Stimulated activated CD8-positive, alpha-beta memory T cell treated with anti-CD3 and anti-CD28 coated beads, Interleukin-15, amount 100 ng/mL, for 1 hour (primary cell): ENCODE results near the gene GSN.

Source experiments
- DNase-seq: peaks from one replicate; pipeline ENCODE4 v3.0.0-alpha.2; 2020; ENCODE audit warnings: low read depth

GSN gene

DNA sequence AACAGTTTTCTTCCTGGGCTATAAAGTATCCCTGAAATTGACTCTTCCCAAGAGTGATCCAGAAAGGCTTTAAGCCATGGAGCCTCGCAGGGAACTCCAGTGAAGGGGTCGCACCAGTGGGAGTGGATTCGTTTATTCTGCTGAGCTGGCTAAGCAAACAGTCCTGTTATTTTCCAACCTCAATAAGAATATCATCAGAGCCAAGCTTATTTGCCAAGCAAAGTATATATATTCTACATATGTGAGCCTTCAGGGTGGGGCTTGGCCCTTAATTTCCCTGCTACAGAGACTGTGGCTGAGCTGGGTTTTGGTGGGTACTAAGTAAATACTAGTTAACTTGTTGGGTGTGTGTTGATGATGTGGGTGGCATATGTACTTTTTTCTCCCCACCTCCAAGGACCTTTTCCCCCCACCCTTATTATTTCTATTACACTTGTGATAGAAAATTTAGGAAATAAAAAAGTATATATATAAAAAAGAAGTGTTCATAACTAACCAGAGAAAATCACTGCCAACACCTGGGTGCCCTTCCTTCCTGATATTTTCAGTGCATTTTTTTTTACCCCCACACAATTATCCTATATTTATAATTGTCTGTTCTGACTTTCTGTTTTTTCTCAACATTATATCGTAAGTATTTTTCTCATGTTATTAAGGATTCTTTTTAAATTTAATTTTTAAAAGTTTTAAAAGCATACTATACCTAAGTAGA is 5.3 kb downstream of the GSN start:
- DNase-seq, result no peak

DNA sequence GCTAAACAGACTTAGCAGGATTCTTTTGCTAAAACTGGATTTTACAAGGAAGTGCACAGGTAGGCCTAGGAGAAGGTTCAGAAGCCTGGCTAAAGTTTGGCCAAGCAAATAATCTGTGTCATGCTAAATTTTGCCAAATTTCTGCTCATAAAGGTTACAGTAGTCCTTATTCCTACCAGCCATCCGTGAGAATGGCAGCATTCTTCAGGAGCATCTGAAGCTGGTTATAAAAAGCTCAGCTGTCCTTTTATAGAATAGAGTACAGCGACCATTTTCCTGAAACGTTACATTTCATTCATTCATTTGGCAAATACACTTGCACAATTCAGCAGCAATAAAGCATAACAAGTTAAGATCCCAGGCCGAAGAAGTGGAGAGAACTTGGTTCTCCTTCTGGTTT is 6.9 kb downstream of the GSN start:
- no peak for DNase-seq

DNA sequence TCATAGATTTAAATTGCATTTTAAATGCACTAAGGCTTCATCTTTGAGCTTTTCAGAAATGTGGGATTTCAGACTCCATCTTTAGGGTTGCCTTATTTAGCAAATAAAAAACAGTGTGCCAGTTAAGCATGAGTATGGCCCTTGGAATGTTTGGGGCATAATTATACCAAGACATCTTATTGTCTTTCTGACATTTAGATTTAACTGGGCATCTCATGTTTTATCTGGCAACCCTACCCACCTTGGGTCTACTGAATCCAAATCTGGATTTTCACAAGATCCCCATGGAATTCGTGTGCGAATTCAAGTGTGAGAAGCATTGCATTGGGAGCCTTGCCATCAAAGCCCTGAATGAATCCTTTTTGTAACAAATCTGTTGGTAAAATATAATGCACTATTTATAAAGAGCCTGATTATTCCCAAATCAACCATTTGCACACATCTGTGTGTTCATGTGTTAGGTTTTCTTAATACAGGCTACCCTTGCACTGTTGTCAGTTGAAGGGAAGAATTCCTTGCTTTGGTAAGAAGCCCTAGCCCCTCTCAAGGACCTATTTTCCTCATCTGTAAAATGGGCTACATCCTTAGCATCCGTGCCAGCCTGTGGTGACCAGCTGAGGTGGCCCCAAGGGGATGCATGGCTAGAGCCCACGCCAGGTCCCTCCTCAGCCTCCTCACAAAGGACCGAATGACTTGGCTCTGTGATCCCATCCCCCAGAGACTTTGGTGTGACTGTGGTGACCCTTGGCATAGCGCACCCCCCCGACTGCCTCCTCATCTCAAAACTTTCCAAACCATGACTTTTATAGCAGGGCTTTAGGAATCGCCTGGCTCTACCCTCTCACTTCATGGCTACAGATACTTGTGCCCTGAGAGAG is 8.1 kb downstream of the GSN start:
- no peak for DNase-seq

DNA sequence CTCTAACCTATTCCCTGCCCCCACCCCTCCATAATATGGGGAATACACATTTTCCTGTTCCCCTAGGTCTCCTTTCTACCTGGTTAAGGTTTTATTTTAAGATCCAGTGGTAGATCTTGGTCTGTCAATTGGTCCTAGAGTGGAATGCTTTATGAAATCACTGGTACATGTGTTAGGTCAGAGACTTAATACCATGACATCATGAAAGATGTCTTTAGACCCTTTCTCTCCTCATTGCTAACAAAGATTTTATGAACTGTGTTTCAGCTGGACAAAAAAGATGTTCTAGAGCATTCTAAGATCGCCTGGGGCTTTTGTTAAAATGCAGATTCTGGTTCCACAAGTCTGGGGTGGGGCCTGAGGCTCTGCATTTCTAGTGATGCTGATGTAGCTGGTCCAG is 9.1 kb downstream of the GSN start:
- no peak for DNase-seq

DNA sequence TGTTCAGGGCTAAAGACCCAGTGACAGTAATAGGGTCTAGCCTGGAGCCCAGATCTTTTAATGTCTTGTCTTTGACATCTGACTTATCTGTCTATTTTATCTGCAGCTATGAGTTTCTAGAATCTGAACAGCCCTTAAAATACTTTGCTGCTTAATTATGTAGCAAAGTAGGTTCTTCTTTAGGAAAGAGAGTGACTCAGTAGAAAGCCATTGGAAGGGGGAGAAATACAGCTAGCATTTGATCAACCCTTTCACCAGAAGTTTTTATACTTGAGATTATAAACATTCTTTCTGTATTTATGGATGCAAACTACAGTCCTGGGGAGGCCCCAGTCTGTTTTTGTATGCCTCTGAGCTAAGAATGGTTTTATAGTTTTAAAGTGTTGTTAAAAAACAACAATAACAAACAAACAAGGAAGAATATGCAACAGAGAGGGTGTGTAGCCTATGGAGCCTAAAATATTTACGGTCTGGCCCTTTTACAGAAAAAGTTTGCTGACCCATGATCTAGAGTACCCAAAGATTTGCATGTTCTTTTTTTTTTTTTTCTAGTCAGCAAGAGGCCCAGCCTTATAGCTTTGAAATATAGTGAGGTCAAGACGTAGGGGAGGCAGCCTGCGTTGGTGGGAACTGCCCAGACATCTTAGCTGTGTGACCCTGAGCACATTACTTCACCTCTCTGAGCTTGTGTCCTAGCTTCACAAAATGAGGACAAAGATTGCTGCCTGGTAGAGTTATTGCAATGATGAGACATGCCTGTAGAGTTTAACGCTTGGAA is 9.7 kb downstream of the GSN start:
- DNase-seq, result no peak

DNA sequence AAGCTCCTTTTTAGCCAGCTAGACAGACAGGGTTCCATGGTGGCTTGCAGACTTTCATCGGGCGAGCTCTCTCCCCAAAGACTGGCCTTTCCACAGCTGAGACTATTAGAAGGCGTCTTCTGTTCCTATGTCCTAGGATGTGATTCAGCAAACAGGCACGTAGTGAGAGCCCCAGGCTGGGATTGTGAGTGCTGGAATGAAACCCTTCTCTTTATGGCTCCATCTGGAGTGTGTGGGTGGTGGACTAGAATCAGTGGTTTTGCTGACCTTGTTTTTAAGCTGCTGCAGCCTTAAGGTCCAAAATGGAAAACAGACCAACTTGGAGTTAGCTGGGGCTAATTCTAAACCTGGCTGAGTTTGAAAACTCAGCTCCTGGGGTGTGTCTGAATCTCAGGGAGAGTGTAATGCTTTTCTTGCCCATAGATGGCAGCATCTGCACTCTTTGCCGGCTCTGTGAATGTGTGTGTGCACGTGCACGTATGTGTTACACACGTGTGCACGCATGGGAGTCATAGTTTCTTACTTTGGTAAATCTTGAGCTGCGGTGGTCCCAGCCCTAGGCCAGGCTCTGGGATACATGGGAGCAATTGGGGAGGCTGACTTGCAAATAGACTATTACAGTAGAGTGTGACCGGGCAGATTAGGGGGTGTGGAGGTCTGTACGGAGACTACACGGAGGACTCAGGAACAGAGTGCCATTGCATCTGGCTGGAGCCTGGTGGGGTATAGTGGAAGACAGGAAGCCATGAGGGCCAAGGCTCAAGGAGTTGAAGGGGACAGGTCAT is 10.7 kb downstream of the GSN start:
- no peak for DNase-seq

DNA sequence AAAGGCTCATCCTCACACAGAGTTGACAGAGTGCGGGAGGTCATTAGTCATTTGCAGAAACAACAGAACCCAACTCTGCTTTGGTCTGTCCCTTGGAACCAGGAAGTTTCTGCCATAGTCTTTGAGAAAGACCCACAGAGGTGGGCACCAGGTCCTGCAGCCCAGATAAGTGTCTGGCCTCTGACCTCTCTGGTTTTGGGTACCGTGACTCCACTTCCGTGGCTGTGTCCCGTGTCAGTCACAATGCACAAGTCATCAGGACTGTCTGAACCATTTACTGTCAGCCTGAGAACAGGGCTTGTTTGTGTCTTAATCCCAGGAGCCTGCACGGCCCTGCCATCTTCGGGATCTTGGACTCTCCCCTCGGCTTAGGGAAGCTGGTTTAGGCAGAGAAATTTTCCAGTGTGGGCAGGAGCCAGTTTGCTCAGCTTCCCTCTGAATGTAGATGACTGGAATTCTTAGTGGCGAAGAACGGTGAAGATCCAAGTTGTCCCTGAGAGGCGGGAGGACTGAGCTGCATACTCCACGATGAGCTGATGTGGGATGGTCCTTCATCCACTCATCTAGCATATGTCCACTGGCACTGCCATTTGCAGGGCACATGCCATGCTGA is 11.9 kb downstream of the GSN start:
- DNase-seq, result no peak

DNA sequence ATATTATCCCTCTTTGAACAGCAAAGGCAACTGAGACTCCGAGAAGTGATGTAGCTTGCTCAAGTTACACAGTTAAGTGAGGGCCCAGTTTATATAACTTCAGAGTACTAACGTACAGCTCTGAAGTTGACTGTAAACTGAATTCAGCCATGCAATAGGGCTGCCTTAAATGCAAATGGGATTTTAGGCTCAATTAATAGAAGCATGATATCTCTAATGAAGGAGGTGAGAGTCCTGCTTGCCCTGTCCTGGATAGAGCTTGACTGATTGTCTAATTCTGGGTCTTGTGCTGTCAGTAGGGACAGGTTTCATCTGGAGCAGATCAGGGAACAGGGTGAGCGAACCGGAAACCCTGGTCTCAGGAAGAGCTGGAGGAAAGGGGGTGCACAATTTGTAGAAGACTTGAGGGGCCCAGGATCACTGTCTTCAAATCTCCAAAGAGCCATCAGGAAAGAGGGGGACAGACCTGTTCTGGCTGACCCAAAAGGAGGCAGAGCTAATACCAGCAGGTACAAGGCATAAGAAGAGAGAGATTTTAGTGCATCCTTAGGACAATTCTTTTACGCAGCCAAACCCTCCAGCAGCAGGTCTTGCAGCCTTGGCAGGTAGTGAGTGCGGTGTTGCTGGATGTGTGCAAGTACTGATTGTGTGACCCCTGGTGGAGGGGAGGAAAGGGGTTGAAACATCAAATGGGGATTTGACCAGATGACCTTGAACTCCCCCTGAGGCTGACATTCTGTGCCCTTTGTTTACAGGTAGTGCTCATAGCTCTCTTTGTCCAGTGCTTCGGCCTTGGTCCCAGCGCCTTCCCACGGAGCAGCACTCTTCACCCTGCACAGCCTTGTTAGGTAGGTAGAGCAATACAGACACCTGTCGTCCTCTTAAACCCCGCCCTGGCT is 13.0 kb downstream of the GSN start:
- DNase-seq, result no peak

DNA sequence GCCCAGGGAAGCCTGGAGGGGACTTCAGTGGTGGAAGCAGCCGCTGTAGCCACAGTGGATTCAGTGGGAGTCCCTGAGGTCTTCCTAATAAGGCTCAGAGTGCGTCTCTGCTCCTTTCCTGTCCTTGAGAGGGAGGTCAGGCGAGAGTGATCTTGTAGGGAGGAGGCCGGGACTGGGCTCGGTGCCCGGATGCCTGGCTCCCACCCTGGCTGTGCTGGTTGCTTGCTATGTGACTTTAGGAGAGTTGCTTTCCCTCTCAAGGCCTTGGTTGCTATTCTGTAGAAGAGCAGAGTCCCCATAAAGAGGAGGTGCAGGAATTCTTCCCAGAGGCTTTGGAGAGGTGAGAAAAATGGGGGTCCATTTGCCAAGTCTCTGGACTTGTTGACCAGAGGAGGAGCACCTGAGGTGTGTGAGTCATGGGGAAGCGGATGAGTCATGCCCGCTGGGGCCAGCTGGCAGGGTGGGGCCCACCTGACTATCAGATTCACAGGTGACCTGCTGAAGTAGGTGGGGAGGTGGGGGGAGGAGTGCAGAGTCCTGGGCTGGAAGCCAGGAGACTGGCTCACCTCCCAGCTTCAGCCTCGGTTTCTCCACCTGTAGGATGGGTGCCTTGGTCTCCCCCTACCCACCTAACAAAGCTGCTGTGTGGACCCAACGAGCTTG is 13.8 kb downstream of the GSN start:
- no peak for DNase-seq

DNA sequence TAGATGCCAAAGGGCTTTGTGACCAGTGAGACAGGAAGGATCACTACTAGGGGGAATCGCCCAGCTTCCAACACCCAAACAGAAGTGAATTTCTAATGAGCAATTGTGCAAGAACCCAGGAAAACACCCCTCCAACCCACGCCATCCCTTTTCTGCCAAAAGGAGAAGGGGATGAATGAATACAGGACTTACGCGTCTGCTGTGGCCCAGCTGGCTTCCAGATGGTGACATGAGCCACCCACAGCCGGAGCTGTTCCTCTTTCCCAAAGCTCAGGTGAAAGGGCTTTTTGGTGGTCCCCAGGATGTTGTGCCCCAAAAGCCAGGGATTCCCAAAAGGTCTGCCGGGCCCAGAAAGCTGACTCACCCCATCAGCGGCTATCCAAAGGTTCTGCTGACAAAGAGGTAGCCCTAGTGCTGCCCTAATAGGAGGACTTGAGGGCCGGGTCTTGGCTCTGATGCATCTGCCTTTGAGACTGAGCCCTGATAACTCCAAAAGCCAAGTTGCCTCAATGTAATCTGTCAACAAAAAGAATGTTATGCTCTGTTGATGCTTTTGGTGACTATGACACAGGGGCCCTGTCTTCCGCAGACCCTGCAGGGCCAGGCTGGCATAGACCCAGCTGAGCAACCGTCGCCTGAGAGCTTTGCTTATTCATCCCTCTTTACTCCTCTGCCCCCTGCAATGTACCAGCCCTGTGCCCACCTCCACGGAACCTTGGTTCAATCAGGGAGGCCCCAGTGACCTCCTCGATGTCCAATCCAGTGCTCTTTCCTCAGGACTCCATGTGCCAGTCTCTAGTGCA is 14.5 kb downstream of the GSN start:
- no peak for DNase-seq

DNA sequence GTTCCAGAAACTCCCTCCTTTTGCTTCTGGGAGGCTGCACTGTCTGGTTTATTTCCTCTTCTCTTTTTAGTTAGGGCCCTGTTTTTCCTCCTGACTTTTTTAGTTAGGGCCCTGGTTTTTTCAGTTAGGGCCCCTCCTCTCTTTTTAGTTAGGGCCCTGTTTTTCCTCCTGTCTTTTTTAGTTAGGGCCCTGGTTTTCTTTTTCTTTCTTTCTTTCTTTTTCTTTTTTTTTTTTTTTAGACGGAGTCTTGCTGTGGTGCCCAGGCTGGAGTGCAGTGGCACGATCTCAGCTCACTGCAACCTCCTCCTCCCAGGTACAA is 15.1 kb downstream of the GSN start:
- no peak for DNase-seq

DNA sequence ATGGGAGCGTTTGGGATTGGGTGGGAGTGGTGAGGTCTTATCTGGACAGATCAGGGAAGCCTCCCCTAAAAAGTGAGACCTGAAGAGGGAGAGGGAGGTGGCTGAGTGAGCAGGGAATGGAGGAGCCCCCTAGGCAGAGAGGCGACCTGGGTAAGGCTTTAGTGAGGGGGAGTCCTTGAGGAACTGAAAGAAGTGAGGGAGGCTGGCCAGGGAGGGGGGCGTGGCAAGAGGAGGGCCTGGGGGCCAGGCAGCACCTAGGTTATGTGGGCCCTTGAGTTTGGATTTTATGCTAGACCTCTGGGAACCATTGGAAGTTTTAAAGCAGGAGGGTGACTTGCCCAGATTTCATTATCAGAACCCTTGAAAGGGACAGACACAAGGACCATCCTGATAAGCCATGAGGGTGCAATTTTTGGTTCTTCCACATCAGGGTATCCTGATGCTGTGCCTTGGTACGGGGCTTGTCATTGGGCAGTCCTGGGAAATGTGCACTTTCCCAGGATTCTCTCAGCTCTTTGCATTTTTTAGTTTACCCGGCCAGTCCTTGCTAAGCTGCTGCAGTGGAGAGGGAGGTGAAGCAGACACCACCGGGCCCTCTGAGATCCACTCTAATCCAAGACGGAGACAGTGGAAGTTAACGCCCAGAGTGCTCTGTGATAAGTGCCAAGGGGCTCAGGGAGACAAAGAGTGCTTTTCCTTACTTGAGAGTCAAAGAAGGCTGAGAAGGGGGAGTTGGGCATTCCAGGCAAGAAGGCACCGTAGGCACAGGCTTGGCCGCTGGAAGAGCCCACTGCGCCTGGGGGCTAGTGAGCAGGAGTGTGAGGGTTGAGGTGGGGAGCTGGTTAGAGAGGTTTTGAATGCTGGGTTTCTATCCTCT is 16.1 kb downstream of the GSN start:
- DNase-seq, result no peak

DNA sequence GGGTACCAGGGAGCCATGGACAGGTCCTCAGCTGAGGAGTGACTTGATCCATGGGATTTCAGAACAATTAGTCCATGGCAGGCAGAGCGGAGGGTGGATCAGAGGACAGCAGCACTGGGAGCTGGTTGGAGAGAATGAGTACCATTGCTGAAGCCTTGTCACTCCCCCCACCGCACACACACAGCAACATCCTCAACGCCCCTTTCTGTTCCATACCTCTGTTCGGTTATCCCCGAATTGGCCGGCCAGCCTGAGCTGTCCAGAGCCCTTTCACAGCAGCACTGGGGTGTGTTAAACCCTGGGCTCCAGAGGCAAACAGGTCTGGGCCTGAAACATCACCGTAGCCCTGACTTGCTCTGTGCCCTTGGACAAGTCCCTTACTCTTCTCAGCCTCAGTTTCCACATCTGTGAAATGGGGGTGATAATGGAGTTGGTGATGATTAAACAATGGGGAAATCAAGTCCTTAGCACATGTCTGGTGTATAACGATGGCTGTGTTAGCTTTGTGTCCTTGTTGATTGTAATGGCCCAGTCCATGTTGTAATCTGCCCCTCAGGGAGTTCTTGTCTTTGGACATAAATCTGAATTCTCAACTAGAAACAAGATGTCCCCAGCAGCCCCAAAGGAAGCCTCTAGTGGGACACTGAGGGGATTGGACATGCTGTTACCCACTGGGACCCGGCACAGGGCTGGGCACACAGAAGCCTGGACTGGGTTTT is 16.9 kb downstream of the GSN start:
- DNase-seq, result no peak

DNA sequence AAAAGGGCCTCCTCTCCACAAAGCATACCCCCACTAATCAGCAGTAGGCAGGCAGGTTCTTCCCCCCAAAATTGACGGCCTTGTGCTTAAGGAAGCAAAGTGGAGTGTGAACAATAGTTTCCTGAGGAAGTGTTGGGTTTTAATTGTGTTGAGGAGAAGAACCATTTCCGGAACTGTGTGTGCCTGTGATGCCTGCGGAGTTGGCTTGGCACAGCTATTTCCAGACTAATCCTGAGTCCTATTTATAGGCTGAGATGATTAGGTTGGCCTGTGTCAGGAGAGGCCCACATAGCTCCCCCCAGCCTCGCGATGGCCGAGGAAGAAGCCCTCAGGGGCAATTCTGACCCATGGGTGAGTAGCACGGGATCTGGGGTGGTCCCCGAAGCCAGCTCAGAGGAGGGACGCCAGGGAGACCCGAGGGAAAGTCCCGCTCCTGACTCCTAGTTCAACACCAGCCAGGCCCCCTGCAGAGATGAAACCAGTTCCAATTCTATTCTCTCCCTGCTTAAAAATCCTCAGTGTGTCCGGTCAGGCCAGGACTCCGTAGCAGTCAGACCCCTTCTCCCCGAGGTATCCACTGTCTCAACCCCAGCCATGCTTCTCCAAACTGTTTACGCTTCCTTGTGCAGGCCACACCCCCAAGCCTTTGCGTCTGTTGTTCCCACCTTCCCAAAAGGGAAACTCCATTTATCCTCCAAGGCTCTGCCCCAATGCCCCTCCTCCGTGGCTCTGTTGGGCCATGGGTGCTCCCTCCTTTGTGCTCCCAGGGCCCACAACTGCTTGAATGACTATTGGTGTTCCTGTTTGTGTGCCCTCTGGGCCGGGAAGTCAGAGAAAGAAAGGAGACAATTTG is 18.1 kb downstream of the GSN start:
- no peak for DNase-seq

DNA sequence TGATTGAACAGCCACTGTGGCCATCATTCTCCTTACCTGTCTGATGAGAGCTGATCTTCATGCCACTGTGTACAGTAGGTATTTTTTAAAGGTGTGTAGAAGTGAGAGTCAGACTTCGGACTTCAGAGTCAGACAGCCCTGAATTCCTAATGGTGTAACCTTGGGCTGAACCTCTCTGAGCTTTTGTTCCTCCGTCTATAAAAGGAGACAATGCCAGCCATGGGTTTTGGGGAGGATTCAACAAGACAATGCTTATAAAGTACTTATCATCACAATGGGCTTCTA is 18.7 kb downstream of the GSN start:
- DNase-seq, result no peak

DNA sequence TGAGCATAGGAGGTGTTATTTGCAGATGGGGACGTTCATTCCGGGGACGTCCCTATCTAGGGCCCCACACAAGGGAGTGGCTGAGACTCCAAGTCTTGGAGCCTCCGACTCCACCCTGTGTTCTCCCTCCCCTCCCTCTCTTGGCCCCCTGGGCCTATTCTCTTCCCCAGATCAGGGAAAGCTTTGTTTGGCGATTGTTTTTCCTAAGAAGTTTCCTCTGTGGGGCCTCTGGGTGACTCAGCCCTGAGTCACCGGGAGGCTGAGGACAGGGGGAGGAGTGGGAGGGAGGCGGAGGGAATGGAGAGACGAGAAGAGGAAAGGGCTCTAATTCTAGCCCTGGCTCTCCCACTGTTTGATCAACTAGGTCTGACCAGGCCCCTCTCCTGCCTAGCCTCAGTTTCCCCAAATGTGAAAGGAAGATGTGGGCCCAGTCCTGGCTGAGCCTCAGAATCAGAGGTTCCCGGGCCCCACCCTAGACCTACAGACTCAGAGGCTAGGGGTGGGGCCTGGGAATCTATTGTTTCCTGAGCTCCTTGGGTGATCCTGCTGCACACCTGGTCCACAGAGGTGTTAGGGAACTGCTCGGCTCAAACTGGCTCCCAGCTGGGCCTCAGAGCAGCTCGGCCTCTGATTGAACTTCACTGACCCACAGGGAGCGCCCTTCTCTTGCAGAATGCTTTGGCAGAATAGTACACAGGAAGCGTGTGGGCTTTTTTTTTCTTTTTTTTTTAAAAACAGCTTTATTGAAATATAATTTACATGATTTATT is 19.2 kb downstream of the GSN start:
- no peak for DNase-seq
